COR-L47 (cell line): ENCODE measurements around the gene GALNT10.
"Not testable (repeated sequence)": the region's sequence is repeated elsewhere in the genome, so short reads cannot be mapped to it uniquely, and the experiment has no call there.

Experiments
- DNase-seq: peaks from one replicate; lab custom pipeline; 2025; lab: John Stamatoyannopoulos, UW

Gene GALNT10

DNA sequence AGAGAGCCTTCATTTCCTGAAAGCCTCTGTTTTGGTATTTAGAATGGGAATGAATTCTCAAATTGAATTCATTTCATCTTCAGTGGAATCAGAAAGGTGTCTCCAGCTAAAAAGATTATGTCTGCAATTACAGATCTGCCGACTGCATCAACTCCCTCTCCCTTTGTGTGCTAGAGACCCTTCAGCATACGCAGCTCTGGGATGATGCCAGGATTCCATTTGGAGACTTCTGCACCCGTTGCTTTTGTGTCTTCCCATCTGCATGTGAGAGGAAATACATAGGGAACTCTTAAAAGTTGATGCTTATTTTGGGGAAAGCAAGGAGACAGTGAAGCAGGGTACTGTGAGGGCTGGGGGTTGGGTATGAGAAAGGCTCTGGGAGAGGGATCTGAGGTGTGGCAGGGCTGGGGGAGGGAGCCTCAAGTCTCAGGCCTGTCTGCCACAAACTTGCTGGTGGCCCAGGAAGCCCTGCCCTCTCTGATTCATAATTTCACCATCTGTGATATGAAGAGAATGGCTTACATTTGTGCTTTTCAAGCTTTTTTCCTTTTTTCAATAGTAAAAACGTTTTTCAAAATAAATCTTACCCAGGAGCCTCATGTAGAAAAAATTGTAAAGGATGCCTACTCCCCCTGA, 165.6 kb downstream of the GALNT10 start:
- DNase-seq: no peak

DNA sequence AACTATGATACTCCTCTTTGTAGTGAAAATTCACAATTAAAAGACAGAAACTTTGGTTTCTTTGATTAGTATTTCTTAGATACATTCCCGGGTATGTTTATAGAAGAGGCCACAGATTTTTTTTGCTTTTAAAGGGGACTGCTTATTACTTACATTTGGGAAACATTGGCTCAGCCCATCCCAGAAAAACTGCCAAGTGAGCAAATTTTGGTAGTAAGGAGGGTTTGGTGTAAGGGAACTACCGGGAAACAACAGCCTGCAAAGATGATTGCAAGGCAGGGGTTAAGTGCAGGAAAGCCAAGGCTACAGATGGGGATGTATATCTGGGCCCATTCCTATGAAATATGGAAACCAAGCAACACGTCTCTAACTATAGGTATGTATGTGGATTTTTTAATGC, 166.4 kb downstream of the GALNT10 start:
- DNase-seq: no peak

DNA sequence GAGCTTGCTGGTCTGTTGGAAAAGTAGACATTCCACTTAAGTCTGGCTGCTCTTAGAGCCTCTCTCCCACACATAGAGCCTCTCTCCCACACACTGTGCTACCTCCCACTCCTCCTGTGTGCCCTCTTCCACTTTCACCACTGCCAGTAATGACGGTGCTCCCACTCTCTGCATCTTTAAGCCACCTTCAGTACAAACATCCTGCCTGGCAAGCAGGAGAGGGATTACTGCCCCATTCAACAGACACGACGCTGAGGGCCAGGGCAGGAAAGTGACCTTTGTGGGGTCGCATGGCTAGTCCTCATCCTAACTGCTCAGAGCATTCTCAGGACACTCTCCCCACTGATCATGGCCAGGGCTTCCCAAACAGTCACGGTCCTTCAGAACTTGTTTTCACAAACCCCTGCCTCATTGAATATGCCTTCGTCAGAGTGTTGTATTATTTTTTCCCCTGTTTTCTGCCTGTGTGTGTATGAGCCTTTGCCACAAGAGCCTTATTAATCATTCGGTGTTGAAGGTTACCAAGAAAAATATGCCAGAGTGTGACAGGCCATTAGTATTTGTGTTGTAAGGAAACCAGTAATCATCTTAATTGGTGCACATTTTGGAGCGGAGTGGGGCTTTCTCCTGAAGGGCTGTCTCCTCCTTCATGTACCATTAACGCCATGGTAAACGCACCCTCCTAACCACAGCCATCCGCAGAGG, 168.1 kb downstream of the GALNT10 start:
- peak; percentile 28 for DNase-seq

DNA sequence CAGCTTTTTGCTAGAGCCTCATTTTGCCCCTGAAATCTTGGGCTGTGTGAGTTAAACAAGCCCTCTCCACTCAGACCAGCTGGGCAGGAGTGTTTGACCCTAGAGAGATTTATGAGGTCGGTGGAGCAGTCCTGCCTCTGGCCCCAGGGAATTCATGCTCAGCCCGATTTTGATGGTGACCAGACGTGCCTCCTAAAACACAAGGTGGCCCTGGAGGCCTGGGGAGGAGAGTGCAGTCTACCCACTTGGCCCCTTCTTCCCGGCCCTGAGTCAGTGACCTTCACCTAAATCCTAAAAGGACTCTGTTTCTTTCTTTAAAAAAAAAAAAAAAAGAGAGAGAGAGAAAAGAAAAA, 168.7 kb downstream of the GALNT10 start:
- DNase-seq: no peak

DNA sequence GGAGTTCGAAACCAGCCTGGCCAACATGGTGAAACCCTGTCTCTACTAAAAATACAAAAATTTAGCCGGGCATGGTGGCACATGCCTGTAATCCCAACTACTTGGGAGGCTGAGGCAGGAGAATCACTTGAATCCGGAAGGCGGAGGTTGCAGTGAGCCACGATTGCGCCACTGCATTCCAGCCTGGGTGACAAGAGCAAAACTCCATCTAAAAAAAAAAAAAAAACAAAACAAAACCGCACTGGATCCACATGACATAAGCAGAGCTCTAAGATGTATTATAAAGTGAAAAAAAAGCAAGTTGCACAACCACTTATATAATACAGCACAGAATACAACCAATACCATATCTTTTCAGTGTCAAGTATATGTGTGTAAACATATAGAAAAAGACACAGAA, 169.7 kb downstream of the GALNT10 start:
- DNase-seq: not testable (repeated sequence)

DNA sequence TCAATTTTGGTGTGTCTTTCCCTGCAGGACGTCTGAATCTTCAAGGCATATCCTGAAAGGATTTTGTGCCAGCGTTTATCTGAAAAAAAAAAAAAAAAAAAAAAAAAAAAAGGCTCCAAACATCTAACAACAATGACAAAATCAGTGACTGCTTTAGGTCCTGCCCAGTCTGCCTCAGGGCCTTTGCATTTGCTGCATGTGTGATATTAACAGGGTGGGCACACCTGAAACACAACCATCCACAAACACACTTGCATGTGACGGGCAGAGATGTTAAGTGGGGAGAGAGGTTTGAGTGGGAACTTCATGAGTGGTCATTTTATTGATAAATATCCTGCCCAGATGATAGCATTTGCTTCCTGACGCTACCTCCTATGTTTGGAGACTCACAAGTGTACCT, 172.9 kb downstream of the GALNT10 start:
- no peak for DNase-seq

DNA sequence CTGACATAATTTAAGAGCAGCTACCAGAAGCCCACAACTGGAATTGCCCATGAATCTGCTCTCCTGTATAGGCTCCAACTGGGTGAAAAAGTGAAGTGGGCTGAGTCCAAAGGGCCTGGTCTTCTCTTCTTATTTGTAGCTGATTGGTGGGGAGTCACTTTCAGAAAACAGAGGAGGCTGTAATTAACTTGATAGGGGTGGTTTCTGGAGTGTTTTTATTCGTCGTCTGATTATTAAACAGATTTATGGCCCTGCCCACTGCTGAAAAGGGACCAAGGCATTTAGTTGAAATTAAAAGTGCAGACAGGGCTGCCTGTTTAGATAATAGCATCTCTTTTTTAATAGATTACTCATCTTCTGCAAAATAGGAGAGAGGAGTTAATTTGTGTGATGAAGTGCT, 174.2 kb downstream of the GALNT10 start:
- DNase-seq: no peak

DNA sequence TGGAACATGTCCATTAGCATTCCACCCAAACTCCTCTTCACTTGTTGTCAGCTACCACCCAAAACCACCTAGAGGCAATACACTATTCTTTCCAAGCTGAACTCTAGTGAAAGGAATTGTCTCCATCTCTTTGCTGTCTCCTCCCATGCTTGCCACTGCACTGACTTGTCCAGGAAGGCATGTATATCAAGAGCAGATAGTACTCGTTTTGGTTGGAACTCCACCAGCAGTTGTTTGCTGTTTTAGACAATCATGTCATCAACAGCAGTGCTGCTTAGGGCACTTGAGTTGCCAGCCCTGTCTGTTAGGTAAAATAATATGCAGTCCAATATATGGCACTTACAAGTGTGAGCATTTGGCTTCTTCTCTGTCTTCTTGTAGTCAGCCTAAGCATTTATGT, 175.3 kb downstream of the GALNT10 start:
- DNase-seq: no peak

DNA sequence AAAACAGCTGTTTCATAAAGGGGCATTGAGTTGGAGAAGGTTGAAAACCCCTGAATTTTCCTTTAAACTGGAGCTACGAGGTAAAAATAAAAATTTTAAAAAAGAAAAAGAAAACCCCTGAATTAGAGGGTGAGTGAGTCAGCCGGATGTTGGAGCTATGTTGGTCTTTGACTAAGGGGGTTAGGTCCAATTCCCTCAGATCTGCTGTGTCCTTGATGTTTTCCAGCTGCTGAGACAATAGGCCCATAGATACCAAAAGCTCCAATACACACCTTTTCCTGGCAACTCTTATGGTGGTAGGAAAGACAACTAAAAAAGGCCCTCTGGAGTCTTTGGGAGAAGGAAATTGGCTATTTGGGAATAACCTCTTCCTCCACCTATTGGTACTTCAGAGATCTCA, 175.8 kb downstream of the GALNT10 start:
- DNase-seq: no peak

DNA sequence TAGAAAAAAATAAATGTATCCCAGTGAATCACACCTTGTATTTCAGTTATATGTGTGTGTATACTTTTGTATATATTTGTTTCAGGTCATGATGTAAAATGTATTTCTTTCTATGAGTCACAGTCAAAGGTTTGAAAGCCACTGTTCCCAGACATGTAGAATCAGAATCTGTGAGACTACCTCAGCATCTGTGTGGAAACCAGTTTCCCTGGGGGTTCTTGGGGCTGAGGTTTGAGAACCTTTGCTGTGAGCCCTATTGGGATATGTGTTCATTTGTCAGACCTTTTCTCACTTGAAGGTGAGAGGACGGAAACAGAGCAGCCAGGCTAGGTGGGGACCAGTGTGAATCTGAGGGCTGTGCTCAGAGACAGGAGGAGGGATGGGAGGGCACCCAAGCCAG, 176.6 kb downstream of the GALNT10 start:
- DNase-seq: no peak

DNA sequence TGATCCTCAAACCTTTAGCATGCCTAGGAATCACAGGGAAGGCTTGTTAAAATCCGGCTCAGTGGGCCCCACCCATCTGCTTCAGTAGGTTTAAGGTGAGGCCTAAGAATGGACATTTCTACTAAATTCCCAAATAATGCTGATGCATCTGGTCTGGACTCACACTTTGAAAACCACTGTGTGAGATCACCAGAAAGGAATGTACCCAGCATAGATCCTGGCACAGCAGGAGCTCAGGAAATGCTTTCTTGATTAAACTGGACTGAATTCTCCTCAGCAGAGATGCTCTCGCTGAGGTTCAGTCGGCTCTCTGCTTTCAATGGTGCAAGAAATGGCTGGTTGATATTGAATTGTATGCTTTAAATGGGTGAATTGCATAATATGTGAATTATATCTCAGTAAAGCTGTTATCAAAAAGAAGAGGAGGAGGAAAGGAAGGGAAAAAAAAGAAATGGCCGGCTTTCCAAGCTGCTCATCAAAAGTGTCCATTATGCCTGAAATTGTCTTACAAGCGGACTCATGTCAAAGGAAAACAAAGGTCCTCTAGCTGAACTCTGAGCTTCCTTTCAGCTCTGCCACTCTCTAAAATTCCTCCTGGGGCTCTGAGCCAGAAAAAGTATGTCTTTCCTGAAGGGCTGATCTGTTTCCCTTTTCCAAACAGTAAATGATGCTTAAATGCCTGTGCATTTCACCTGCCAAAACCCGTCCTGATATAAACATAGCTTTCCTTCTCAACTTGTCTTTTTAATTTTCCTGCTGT, 177.7 kb downstream of the GALNT10 start:
- no peak for DNase-seq

DNA sequence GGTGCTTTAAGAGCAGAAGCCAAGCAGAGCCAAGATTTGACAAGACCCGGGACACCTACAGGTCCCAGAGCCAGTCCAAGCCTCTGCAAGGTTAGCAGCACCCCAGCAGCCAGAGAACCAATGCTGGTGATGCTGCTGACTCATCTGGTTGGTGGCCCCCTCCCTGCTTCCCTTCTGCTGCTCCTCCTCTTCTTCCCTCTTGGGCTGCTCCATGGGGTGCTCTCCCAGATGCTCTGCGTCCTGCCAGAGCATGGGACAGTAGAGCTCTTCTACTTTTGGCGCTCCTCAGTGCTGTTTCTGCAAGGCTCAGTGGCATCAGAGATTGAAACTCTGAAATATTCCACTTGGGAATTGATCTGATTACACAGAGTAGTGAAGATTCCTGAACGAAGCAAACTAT, 179.1 kb downstream of the GALNT10 start:
- DNase-seq: no peak

DNA sequence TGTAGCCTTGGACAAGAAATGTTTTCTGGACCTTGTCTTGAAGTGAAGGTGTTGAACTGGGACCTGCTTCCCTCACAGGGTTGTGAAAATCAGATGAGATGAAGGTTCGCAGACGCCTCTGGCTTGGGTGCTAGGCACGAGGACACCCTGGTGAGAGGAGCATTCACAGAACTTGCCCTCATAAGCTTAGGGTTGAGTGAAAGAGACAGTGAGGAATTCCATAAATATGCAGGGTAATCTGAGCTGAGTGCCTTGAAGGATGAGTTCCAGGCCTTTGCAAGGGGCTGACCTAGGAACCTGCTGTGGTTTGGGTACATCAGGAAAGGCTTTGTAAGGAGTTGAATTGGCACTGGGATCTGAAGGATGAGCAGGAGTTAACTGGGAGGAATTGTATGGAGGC, 179.6 kb downstream of the GALNT10 start:
- no peak for DNase-seq

DNA sequence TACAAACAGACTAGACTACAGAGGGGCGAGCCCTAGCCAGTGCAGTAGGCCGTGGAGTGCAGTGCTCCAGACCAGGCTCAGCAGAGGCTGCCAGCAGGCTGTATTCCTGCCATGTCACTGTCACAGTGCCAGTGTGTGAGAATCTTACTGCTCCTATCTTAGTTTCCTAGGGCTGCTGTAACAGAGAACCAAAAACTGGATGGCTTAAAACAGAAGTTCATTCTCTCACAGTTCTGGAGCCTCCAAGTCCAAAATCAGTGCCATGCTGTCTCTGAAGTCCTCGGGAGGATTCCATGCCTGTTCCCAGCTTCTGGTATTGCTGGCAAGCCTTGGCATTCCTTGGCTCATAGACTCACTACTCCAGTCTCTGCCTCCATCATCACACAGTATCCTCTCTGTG, 180.3 kb downstream of the GALNT10 start:
- no peak for DNase-seq

DNA sequence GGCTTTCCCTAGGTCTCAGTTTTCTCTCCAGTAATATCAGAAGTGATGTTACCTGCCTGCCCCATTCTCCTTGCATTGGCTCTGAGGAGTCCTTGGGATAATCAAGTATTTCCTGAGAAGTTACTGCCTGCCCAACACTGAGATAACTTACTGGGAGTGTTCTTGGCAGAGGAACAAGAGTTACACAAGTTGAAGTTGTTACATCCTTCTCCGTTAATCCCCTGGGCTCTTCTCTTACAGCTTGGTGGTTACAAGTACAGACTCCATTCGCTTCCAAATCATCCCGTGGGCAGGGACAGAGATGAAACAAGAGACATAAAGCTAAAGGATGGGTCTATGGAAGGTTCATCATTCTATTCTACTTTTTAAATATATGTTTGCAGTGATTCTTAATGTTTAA, 181.2 kb downstream of the GALNT10 start:
- DNase-seq: no peak

DNA sequence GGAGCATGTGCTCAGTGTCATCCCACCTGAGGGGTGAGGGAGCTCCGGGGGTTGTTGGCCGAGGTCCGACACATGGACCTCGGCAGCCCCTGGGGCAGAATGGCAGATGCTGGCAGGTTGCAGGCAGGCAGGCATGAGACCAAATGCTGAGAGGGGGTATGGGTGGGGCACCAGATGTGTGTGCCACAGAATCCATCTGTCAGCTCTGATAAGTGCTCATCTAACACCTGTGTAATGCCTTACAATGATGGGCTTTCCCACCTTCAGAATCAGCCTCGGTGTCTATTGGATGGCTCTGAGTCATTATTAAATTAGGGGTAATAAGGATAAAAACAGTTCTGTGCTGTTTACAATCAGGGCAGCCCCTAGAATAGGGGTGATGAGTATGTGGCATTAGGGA, 182.1 kb downstream of the GALNT10 start:
- DNase-seq: no peak

DNA sequence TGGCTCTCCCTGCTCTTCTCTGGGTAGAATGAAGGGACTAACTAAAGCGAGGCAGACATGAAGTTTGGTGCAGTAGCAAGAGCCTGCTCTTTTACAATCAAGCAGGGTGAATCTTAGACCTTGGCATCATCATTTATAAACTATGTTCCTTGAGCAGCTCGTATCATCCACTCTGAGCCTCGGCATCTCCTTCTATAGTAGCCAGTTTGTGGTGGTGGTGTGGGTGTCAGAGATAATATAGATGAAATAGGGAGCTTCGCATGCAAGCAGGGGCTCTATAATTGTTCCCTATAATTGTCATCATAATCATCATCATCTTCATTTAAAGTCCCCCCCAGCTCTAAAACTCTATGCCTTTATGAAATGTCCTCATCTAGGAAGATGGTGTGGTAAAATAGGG, 182.8 kb downstream of the GALNT10 start:
- DNase-seq: no peak

DNA sequence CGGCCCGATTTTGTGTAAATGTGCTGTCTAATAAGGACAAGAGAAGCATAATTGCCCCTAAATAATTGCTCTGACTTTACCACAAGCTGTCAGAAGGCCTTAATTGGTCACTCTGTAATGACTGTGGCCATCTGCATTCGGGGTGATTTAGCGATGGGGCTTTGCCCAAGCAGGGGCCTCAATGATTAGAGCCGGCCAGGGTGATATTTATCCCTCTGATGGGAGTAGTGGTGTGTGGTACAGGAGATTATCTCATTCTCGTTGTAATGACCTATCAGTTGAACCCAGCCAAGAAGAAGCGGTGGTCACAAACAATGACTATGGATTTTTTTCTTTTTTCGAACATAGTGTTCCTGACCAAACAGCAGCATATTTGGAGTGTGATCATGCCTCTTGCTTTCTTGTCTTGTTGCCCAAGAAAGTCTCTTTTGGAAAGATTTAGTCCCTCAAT, 183.2 kb downstream of the GALNT10 start:
- DNase-seq: no peak

DNA sequence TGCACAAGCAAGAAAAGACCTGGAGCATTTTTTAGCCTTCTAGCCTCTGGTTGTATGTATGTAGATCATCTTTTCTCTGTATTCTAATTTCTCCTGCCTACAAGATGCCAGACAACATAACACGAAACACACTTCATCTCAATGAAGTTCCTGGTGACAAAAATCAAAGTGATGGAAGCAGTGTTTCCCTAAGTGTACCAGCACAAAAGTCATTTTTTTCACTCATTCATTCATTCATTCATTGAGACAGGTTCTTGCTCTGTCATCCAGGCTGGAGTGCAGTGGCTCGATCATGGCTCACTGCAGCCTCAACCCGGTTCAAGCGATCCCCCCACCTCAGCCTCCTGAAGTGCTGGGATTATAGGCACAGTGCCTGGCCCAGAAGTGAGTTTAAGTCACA, 183.7 kb downstream of the GALNT10 start:
- no peak for DNase-seq

DNA sequence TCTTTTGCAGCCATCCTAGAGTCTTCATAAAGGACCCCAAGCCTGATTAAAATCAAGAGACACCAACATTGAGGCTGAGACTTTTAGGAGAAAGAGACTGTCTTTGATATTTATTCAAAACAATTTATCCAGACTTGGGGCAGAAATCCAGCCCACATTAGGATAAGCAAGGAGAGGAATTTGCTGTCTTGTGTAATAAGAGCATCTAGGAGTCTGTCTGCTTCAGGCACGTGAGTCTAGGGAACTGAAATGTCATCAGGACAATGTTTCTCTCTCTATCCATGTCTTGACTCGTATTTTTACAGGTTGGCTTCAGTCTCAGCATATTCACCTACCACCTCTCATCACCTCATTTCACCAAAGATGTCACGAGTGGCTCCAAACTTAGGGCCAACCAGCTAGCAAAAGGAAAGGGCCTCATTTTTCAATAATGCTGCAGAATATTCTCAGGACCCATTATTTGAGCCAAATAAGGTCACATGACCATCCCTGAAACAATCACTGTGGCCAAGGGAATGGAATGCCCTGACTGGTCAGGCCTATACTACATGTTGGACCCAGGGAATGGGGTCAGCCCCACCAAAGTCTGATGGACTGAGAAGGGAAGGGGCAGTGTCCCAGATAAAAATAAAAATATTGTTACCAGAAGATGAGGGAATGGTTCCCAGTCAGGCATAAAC, 184.9 kb downstream of the GALNT10 start:
- DNase-seq: no peak

DNA sequence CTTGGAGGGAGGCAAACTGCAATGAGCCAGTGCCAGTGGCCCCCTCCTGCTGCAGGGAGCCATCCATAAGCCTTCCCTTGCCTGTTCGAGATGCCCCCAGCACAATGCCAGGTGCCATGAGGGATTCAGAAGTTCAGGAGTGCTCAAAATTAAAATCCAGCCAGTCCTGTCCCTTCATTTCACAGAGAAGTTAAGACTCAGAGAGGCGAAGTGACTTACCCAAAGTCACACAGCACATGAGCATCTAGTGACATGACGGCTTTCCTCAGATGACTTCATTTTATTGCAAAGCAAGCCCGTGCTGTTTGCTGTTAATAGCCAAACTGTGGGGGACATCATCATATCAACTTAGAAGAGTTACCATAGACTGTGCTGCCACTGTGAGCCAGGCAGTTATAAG, 185.9 kb downstream of the GALNT10 start:
- DNase-seq: no peak

DNA sequence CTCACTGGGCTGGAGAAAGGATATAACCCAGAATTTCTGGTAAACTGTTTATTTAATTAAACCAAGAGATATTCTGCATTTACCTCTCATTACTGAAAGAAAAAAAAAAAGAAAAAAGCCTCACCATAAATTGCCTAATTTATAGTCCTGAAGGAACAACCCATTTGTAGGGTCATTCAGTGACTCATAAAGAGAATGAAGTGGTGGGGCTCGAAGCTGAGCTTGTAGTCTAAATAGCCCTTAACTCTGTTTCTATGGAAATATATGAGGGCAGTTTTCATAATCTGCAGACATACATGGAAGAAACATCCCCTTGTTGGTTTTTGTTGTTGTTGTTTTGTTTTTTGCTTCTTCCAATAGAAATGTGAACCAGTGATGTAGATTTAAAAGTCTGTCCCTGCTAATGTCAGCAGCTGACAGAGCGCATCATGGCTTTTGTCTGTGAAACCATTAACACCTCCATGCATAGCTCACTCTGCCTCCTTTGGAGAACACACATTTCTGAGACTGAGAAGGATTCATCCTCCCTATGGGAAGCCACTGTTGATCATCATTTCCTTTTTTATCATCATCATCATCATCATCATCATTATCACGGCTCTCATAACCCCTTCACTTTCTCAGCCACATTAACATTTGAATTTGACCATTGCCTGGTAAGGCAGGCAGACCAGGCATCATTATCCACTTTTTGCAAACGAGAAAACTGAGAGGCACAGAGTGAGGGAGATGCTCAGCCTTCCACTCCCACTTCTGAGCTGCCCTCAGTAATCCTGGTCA, 187.4 kb downstream of the GALNT10 start:
- no peak for DNase-seq
